Mammary epithelial cell (primary cell): Measurements from ENCODE around the gene CNPPD1.

Source experiments
- CTCF ChIP-seq, 2 donors: IDR thresholded peaks in 1 of 2; conservative IDR thresholded peaks in 1 of 2; 2 replicates each; pipeline ENCODE4 v1.5.1; 2011 to 2012; ENCODE audit warnings: inconsistent platforms in 2 of 2, low read length in 2 of 2, mild to moderate bottlenecking in 2 of 2, control low read depth in 1 of 2, low read depth in 1 of 2; ENCODE audit not compliant: insufficient read depth in 1 of 2; ENCODE audit errors: extremely low read depth in 1 of 2
- EZH2 ChIP-seq: IDR thresholded peaks from 2 replicates; pipeline ENCODE4 v1.6.1; 2012; ENCODE audit warnings: low read length, inconsistent platforms, borderline replicate concordance

GRCh38 chr2:219128396-219128795 is 48.3 kb downstream of the CNPPD1 start:
- TF ChIP-seq CTCF (conservative IDR thresholded peaks at IDR 0.05 in 1 of 2, IDR thresholded peaks at IDR 0.05 in 1 of 2; ENCODE audit: extremely low read depth in 1 of 2, insufficient read depth in 1 of 2, low read depth in 1 of 2, low read length in 2 of 2) (no peak), EZH2 (no peak)
